Measurements from ENCODE around the gene FAF1.
"Not testable (repeated sequence)": the region's sequence is repeated elsewhere in the genome, so short reads cannot be mapped to it uniquely, and the experiment has no call there.

The FAF1 gene

GRCh38 chr1:50959913-50960844, at the start of gene FAF1:
Gene FAF1 (minus strand): TSS chr1:50960267. CDS start chr1:50959811, 456 bp downstream.
- peak; percentile 89 for DNase-seq (ENCODE audit: low read depth)

- no peak for DNase-seq (ENCODE audit: low read depth)
These were observed 49.3 kb upstream of the FAF1 start for GRCh38 chr1:51009381-51009780.

- not testable (repeated sequence) for DNase-seq (ENCODE audit: low read depth)
These were observed 45.5 kb upstream of the FAF1 start for GRCh38 chr1:51005549-51005948.

GRCh38 chr1:51002516-51002915, 42.4 kb upstream of the FAF1 start:
- DNase-seq (ENCODE audit: low read depth) = no peak

GRCh38 chr1:51000651-51001050, 40.6 kb upstream of the FAF1 start:
- no peak for DNase-seq (ENCODE audit: low read depth)

GRCh38 chr1:51000160-51000559, 40.1 kb upstream of the FAF1 start:
- DNase-seq (ENCODE audit: low read depth) = no peak

- not testable (repeated sequence) for DNase-seq (ENCODE audit: low read depth)
These were observed 39.3 kb upstream of the FAF1 start for GRCh38 chr1:50999375-50999774.

- DNase-seq (ENCODE audit: low read depth) = no peak
These were observed 36.0 kb upstream of the FAF1 start for GRCh38 chr1:50996083-50996482.

GRCh38 chr1:50995651-50996050, 35.6 kb upstream of the FAF1 start:
- DNase-seq (ENCODE audit: low read depth) = no peak

GRCh38 chr1:50994997-50995396, 34.9 kb upstream of the FAF1 start:
- DNase-seq (ENCODE audit: low read depth) = no peak

GRCh38 chr1:50993645-50994044, 33.6 kb upstream of the FAF1 start:
- no peak for DNase-seq (ENCODE audit: low read depth)

- DNase-seq (ENCODE audit: low read depth) = no peak
These were observed 32.7 kb upstream of the FAF1 start for GRCh38 chr1:50992532-50993318.

- DNase-seq (ENCODE audit: low read depth) = no peak
These were observed 29.6 kb upstream of the FAF1 start for GRCh38 chr1:50989694-50990093.

- no peak for DNase-seq (ENCODE audit: low read depth)
These were observed 26.6 kb upstream of the FAF1 start for GRCh38 chr1:50986653-50987052.

- no peak for DNase-seq (ENCODE audit: low read depth)
These were observed 25.0 kb upstream of the FAF1 start for GRCh38 chr1:50985094-50985493.

- DNase-seq (ENCODE audit: low read depth) = no peak
These were observed 23.2 kb upstream of the FAF1 start for GRCh38 chr1:50983219-50983802.

GRCh38 chr1:50982611-50983010, 22.5 kb upstream of the FAF1 start:
- no peak for DNase-seq (ENCODE audit: low read depth)

GRCh38 chr1:50981741-50982140, 21.7 kb upstream of the FAF1 start:
- no peak for DNase-seq (ENCODE audit: low read depth)

GRCh38 chr1:50980505-50980904, 20.4 kb upstream of the FAF1 start:
- no peak for DNase-seq (ENCODE audit: low read depth)

GRCh38 chr1:50979937-50980336, 19.9 kb upstream of the FAF1 start:
- no peak for DNase-seq (ENCODE audit: low read depth)

- DNase-seq (ENCODE audit: low read depth) = no peak
These were observed 19.1 kb upstream of the FAF1 start for GRCh38 chr1:50978852-50979781.

Measured in fibroblast of the conjunctiva (primary cell).